Tibial artery (tissue), 4 donors: ENCODE data around the gene CDC42EP5.

Experiments used
- DNase-seq, 2 donors: peaks; one replicate each; pipeline ENCODE4 v3.0.0-alpha.2; 2019
- H3K27ac ChIP-seq, 2 donors: fragments of 200-600 bp; sonication (generic) in 1 of 2; 1 replicate in 1 of 2; 2 replicates in 1 of 2; pipeline ENCODE4 v1.5.1; 2018 to 2019; ENCODE audit warnings: mild to moderate bottlenecking in 1 of 2
- H3K27me3 ChIP-seq, 2 donors: fragments of 200-600 bp; sonication (generic) in 1 of 2; one replicate each; pipeline versions ENCODE4 v1.5.1 to v1.6.0; 2016 to 2019
- H3K36me3 ChIP-seq, 3 donors: fragments of 200-600 bp; sonication (generic) in 2 of 3; one replicate each; pipeline ENCODE4 v1.5.1; 2016 to 2019; ENCODE audit warnings: mild to moderate bottlenecking in 2 of 3
- H3K4me1 ChIP-seq, 4 donors: fragments of 200-600 bp; sonication (generic) in 2 of 4; 1 replicate in 3 of 4; 2 replicates in 1 of 4; pipeline ENCODE4 v1.5.1; 2016 to 2019
- H3K4me3 ChIP-seq, 2 donors: fragments of 200-600 bp; sonication (generic) in 1 of 2; 1 replicate in 1 of 2; 2 replicates in 1 of 2; pipeline ENCODE4 v1.5.1; 2018 to 2019; ENCODE audit warnings: mild to moderate bottlenecking in 2 of 2
- H3K9me3 ChIP-seq, 3 donors: fragments of 200-600 bp; sonication (generic) in 1 of 3; one replicate each; pipeline ENCODE4 v1.5.1; 2016 to 2019
- intact Hi-C: fragments of 100-400 bp; cut with DNase I; formaldehyde crosslinking; loops from one replicate; pipeline ENCODE4 v1.15.0; 2023; ENCODE audit warnings: low total_unique reads
- TF ChIP-seq, protein P1 (sequence below), 2 experiments: fragments of 200-600 bp in 1 of 2; fragments of 450-650 bp in 1 of 2; IDR thresholded peaks; one replicate each; pipeline ENCODE4 v1.5.1; 2017 to 2019; ENCODE audit warnings: antibody characterized with exemption in 2 of 2, mild to moderate bottlenecking in 1 of 2, moderate library complexity in 1 of 2

Gene CDC42EP5

DNA sequence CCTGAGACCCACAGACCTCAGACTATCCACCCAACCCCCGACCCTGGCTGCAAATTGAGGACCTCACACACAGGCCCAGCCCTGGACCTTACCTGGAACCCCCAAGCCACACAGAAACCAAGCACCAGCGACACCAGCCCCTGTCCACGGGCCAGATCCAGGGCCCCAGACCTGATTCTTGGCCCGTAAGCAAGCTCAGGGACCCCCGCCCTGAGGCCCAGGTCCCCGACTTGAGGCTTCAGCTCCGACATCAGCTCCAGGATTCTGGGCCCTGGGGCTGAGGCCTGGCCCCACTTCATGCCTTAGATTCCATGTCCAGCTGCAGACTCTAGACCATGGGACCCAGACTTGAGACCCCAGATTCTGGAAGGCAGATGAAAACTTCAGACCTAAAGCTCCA, 51.6 kb downstream of the CDC42EP5 start:
- no peak overlapping the region for H3K27ac ChIP-seq

DNA sequence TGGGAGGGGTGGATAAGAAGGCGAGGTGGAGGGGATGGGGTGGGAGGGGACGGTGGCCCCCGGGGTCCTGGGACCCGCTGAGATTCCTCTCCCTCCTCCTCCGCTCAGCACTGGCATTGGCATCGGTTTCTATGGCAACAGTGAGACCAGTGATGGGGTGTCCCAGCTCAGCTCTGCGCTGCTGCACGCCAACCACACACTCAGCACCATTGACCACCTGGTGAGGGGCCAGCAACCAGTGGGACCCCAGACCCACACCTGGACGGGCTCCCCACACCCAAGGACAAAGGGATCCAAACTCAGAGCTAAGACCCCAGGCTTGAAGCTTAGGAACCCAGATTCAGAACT, 52.0 kb downstream of the CDC42EP5 start:
- intact Hi-C loops, result no loop called here
- TF ChIP-seq, protein P1, sequence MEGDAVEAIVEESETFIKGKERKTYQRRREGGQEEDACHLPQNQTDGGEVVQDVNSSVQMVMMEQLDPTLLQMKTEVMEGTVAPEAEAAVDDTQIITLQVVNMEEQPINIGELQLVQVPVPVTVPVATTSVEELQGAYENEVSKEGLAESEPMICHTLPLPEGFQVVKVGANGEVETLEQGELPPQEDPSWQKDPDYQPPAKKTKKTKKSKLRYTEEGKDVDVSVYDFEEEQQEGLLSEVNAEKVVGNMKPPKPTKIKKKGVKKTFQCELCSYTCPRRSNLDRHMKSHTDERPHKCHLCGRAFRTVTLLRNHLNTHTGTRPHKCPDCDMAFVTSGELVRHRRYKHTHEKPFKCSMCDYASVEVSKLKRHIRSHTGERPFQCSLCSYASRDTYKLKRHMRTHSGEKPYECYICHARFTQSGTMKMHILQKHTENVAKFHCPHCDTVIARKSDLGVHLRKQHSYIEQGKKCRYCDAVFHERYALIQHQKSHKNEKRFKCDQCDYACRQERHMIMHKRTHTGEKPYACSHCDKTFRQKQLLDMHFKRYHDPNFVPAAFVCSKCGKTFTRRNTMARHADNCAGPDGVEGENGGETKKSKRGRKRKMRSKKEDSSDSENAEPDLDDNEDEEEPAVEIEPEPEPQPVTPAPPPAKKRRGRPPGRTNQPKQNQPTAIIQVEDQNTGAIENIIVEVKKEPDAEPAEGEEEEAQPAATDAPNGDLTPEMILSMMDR (IDR thresholded peaks at IDR 0.05), result no peak
- Histone ChIP-seq H3K27ac (no peak overlapping the region), H3K4me3 (no peak overlapping the region), H3K36me3 (no peaks in the 10 kb centered on the region), H3K27me3 (peaks cover 0 to 83% of the 10 kb centered on the region in 2 donors), H3K4me1 (peaks cover 0 to 18% (median 6%) of the 10 kb centered on the region in 4 donors), H3K9me3 (no peaks in the 10 kb centered on the region)
- no peak for DNase-seq

More for the DNA sequence above, 51.6 kb downstream of the CDC42EP5 start:
- no peak overlapping the region for H3K4me3 ChIP-seq
- H3K4me1 ChIP-seq, result peaks cover 0 to 15% (median 6%) of the 10 kb centered on the region in 4 donors
- DNase-seq, result no peak
- no peaks in the 10 kb centered on the region for H3K36me3 ChIP-seq
- H3K9me3 ChIP-seq, result no peaks in the 10 kb centered on the region
- TF ChIP-seq, protein P1 (IDR thresholded peaks at IDR 0.05), result no peak
- H3K27me3 ChIP-seq, result peaks cover 0 to 83% of the 10 kb centered on the region in 2 donors
- intact Hi-C loops, result no loop called here

DNA sequence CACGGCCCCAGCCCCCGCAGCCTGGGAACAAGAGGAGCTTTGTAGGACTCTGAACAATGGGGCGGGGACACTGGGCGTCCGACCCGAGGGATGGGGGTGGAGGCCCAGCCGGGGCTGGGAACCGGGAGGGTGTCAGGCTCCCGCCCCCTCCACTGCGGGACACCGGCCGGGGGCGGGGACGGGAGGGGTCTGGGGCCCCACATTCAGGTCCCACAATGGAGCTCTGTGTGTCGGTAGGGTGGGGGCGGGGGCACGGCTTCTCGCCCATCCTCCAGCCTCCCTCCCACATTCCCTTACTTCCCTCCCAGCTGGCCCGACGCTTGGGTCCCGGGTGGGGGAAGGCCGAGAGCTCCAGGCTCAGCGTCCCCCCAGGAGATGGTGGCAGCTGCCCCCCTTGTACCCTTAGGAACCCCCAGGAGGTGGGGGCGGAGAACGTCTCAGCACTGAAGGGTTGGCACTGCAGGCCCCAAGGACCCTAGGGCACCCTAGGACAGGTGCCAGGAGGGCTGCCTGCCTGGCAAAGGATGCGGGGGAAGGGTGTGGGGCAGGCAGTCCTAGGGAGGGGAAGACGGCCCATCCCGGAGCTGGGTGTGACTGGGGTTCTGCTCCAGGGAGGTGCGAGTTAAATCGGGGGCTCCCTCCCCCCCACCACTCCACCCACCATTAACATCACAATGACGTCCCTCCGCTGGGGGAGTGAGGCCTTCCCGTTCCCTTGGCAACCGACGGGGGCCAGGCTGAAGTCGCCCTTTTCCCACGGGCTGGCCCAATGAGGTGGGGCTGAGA, 52.5 kb downstream of the CDC42EP5 start:
- intact Hi-C loops, result no loop called here
- H3K9me3 ChIP-seq, result no peaks in the 10 kb centered on the region
- H3K4me1 ChIP-seq, result peaks cover 0 to 18% (median 6%) of the 10 kb centered on the region in 4 donors
- H3K4me3 ChIP-seq, result no peak overlapping the region
- TF ChIP-seq, protein P1 (IDR thresholded peaks at IDR 0.05), result no peak
- H3K27me3 ChIP-seq, result peaks cover 0 to 83% of the 10 kb centered on the region in 2 donors
- DNase-seq, result no peak
- H3K36me3 ChIP-seq, result no peaks in the 10 kb centered on the region
- H3K27ac ChIP-seq, result no peak overlapping the region

DNA sequence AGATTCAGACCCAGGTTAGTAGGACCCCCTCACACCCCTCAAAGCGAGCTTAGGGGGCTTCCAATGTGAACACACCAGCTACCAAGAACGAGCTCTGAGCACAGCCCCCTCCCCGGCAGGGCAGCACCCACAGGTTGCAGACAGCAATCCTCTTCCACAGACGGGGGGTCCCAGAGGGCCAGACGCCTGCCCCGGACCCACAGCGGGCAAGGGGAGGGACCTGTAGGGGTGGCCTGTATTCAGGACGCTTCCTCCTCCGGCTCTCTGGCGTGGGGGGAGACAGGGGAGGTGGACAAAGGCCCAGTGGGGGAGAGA, 53.1 kb downstream of the CDC42EP5 start:
- DNase-seq, result no peak
- peaks cover 0 to 85% of the 10 kb centered on the region in 2 donors for H3K27me3 ChIP-seq
- H3K4me1 ChIP-seq, result peaks cover 0 to 24% (median 6%) of the 10 kb centered on the region in 4 donors
- intact Hi-C loops, result no loop called here
- no peaks in the 10 kb centered on the region for H3K36me3 ChIP-seq
- TF ChIP-seq, protein P1 (IDR thresholded peaks at IDR 0.05), result no peak
- H3K9me3 ChIP-seq, result no peaks in the 10 kb centered on the region
- H3K4me3 ChIP-seq, result no peak overlapping the region
- no peak overlapping the region for H3K27ac ChIP-seq

DNA sequence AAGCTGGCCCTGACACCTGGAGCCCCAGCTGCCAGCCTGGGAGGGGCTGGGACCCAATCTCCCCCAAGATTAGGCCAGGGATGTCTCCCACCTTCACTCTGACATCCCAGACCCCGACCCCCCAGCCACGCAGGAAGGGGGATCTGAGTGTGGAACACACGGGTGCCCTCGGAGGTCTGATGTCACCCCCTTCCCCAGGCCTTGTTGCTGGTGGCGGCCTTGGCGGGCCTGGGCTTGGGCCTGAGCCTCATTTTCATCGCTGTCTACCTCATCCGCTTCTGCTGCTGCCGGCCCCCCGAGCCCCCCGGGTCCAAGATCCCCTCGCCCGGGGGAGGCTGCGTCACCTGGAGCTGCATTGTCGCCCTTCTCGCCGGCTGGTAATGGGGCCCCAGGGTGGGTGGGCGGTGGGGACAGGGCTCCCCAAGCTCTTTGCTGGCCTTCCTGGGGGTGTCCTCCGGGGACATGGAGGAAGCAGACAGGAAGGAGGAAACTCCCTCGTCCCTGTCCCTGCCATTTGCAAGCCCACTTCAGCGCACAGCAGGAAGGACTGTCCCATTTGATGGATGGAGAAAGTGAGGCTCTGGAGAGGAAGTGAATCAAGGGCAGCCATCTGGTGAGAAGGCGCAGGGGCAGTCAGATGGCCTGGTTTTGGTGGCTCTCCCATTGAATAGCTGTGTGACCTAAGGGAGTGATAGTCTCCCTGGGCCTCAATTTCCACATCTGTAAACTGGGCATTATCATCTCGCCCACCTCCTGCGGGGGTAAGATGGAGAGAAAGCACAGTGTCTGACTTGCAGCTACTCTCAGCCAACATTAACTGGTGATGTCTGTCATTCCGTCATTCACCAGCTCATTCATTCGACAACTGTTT, 53.9 kb downstream of the CDC42EP5 start:
- Histone ChIP-seq H3K4me1 (peaks cover 0 to 25% (median 6%) of the 10 kb centered on the region in 4 donors), H3K36me3 (no peaks in the 10 kb centered on the region), H3K27ac (no peak overlapping the region), H3K9me3 (no peaks in the 10 kb centered on the region), H3K27me3 (peaks cover 0 to 92% of the 10 kb centered on the region in 2 donors), H3K4me3 (no peak overlapping the region)
- DNase-seq, result no peak
- TF ChIP-seq, protein P1 (IDR thresholded peaks at IDR 0.05), result no peak
- intact Hi-C loops, result no loop called here
